NCI-H2227 (cell line): ENCODE measurements around the gene KIAA1210.

ENCODE experiments used
- DNase-seq: peaks from one replicate; lab custom pipeline; 2025; ENCODE audit not compliant: unreplicated experiment; lab: John Stamatoyannopoulos, UW

KIAA1210 gene

GRCh38 chrX:119093991-119094735, 33.4 kb downstream of the KIAA1210 start:
- DNase-seq, result no peak

- DNase-seq, result no peak
Observed at GRCh38 chrX:119090627-119091026, 37.0 kb downstream of the KIAA1210 start.

GRCh38 chrX:119089619-119090018, 38.0 kb downstream of the KIAA1210 start:
- no peak for DNase-seq

DNA sequence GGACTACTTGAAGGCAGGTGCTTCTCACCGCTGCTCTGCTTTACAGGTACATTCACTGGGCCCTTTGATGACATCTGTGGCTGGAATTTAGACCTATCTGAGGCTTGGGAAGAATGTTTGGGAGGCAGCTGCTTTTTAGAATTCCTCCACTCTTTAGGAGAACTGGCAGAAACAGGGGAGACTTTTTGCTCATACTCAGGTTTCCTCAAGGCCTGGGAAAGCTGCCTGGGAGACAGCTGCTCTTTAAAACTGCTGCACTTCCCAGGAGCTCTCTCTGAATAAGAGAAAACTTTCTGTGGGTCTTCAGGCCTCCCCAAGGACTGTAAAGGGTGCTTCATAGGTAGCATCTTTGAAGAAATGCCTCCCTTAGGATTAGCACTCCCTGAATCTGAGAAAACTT, 40.5 kb downstream of the KIAA1210 start:
- DNase-seq, result no peak

- no peak for DNase-seq
Observed at GRCh38 chrX:119084766-119085165, 42.8 kb downstream of the KIAA1210 start.

GRCh38 chrX:119082278-119082677, 45.3 kb downstream of the KIAA1210 start:
- DNase-seq, result no peak

DNA sequence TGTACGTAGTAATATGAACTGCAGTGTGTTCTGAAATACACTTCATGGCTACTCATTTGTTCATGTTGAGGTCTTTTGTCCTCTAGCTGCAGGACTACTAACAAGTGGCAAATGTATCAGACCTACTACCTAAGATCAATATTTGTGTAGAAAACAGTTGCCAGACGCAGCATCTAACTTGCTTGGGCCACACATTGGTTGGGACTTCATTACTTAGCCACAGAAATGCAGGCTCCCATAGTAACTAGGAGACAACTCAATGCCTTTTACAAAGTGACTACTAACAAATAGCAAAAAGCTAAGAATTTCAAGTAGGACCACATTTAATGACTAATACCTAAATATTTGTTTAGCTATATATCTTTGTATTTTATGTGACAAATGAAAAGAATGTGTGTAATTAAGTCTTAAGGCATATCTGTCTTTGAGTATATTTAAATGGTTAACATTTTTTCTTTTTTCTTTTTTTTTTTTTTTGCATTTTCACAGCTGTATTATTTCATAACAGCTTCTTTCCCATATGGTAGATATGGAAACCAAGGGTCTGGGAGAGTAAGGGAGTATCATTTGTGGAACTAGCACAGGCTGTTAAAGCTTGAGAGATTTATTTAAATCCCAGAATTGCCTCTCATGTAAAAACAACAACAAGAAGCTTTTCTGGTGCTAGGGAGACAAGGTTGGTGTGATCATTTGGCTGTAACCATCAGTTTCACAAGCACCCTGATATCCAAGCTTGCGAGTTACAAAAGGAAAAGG, 52.2 kb downstream of the KIAA1210 start:
- DNase-seq, result no peak

DNA sequence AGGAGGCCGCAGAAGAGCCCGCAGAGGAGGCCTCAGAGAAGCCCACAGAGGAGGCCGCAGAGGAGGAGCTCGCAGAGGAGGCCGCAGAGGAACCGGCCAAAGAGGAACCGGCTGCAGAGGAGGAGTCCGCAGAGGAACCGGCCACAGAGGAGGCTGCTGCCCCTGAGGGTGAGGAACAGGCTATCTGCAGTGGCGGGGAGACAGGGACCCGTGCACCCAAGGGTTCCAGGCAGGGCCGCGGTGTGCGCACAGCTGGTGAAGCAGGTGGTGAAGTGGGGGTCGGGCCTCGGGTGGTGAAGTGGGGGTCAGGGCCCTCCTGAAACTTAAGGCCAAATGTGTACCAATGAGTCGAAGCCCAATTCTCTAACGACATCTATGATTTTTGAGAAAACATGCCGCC, 53.7 kb downstream of the KIAA1210 start:
- no peak for DNase-seq

- DNase-seq, result no peak
Observed at GRCh38 chrX:119073200-119073905, 54.3 kb downstream of the KIAA1210 start.

- DNase-seq, result no peak
Observed at GRCh38 chrX:119072744-119073143, 54.9 kb downstream of the KIAA1210 start, which contains the start of gene CT47C1. CT47C1 (plus strand) TSS chrX:119072993; CDS start chrX:119073226, 233 bp downstream.

DNA sequence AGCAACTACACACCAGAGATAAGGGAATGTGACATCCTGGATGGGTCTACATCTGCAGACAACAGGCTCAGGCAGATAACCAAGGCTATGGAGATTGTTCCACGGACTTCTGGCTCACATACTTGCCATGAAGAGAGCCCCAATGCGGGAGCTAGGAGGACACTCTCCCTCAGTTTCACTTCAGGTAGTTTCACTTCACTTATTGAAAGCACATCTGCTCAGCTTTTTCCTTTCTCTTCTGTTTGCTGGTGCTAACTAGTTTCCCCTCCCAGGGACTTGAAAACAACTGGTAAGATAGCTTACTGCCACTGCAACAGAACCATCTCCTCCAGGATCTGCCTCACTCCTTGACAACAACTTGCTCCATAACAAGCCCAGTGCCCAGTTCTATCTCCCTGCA, 56.2 kb downstream of the KIAA1210 start:
- DNase-seq, result no peak

DNA sequence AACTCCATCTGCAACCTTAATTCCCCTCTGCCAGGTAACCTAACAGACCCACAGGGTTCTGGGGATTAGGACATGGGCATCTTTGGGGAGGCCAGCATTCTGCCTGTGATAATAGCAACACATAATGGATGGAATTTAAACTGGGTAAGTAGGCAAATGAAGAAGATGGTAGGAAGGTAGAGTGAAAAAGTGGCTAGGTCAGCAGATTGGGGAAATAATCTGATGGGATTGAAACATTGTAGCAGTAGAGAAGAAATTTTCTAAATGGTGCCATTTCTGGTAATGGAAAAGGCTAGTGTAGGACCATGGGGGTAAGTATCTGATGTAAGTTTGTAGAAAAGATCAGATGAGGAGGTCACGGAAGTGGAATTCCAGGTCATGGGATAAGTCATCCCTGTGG, 57.9 kb downstream of the KIAA1210 start:
- no peak for DNase-seq

GRCh38 chrX:119069128-119069527, 58.5 kb downstream of the KIAA1210 start:
- DNase-seq, result no peak

GRCh38 chrX:119067023-119067739, 60.4 kb downstream of the KIAA1210 start:
- peak; percentile 78 for DNase-seq

DNA sequence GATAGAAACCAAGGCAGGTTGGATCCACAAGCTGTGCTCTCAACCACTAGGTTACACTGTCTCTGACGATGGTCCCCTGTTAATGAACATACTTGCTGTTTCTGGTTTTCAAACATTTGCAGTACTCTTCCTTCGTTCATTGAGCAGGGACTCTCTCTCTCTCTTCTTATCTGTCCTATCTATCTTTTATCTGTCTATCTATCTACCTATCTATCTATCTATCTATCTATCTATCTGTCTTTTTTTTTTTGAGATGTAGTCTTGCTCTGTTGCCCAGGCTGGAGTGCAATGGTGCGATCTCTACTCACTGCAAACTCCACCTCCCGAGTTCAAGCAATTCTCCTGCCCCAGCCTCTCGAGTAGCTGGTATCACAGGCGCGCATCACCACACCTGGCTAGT, 64.2 kb downstream of the KIAA1210 start:
- no peak for DNase-seq

DNA sequence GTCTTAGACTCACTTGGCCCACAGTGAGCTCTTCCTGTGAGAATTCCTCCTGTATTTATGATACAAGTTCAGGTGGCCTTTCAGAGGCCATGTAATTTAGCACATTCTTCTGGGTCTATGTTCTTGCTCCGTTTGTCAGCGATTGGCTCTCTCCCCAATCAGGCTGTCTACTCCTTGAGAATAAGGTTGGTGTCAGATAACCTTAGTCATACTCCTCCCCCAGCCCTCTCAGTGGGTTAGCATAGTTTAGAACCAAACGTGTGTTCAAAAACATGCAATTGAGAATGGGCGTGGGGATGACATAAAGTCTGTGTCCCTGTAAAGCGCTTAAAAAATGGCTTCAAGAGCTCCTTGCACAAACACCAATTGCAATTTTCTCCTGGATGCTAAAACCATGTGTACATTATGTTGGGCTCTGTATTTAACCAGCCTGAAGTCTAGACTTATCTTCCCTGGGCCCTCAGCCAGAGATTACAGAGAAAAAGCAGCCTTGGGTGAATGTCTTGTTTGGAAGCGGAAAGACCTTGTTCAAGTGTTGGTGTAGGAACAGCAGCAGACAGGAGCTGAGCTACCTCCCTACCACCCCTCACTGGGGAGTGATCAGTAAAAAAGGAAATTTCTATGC, 64.8 kb downstream of the KIAA1210 start:
- DNase-seq, result peak; percentile 39

- DNase-seq, result no peak
Observed at GRCh38 chrX:119055687-119056086, 71.9 kb downstream of the KIAA1210 start.

GRCh38 chrX:119045884-119046283, 81.7 kb downstream of the KIAA1210 start:
- DNase-seq, result no peak

DNA sequence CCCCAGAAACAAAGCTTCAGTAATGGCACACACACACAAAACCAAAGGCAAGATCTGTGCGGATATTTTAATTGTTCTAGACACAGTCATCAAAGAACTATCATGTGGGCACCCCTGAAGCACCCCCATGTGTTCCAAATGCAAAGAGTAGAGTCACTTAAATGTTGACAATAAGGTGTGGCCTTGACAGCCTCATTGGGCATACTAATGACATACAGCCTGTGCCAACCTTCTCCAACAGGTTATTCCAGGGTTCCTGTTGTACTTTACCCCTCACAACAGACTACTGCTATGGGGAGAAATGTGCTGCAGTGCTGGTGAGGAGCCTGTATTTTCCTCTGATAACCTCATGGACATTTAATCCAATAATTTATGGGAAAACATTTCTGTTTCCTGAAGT, 84.6 kb downstream of the KIAA1210 start:
- DNase-seq, result no peak

GRCh38 chrX:119042040-119042439, 85.6 kb downstream of the KIAA1210 start:
- no peak for DNase-seq

GRCh38 chrX:119041175-119041574, 86.4 kb downstream of the KIAA1210 start:
- no peak for DNase-seq
